ENCODE results near the gene DMD.
"Not testable (repeated sequence)": the region's sequence is repeated elsewhere in the genome, so short reads cannot be mapped to it uniquely, and the experiment has no call there.

GRCh38 chrX:33184803-33185202 is 26.5 kb downstream of the DMD start:
- TF ChIP-seq EZH2phosphoT487 (IDR thresholded peaks at IDR 0.05; ENCODE audit: insufficient read depth, low read depth); EZH2 (IDR thresholded peaks at IDR 0.05; ENCODE audit: insufficient read depth, poor library complexity, severe bottlenecking): not testable (repeated sequence)

Measured in GM23248 (cell line).